CD4-positive, alpha-beta T cell treated with Interleukin-2 at 100 ng/mL for 4 hours (primary cell): Measurements from ENCODE around the gene CENPS.
"Not testable (repeated sequence)": the region's sequence is repeated elsewhere in the genome, so short reads cannot be mapped to it uniquely, and the experiment has no call there.

ENCODE experiments used
- DNase-seq: peaks from one replicate; pipeline ENCODE4 v3.0.0-alpha.2; 2020; ENCODE audit warnings: low spot score

Gene CENPS

GRCh38 chr1:10419351-10419750 is 10.9 kb upstream of the CENPS start:
- no peak for DNase-seq

- no peak for DNase-seq
These were observed 8.6 kb upstream of the CENPS start for GRCh38 chr1:10421637-10422036.

- DNase-seq: no peak
These were observed 6.2 kb upstream of the CENPS start for GRCh38 chr1:10424034-10424433.

GRCh38 chr1:10424651-10425050 is 5.6 kb upstream of the CENPS start:
- DNase-seq: no peak

- DNase-seq: not testable (repeated sequence)
These were observed 4.3 kb upstream of the CENPS start for GRCh38 chr1:10425826-10426534.

- DNase-seq: not testable (repeated sequence)
These were observed 3.7 kb upstream of the CENPS start for GRCh38 chr1:10426535-10426848.

GRCh38 chr1:10428984-10429383 is 1.2 kb upstream of the CENPS start:
- no peak for DNase-seq

GRCh38 chr1:10429868-10430215 is 391 bp upstream of the CENPS start:
- DNase-seq: peak; percentile 29

GRCh38 chr1:10431070-10431730 is 967 bp downstream of the CENPS start:
- no peak for DNase-seq

GRCh38 chr1:10432910-10433700 is 2.9 kb downstream of the CENPS start:
- no peak for DNase-seq

GRCh38 chr1:10433790-10434189 is 3.6 kb downstream of the CENPS start:
- no peak for DNase-seq

- DNase-seq: no peak
These were observed 4.4 kb downstream of the CENPS start for GRCh38 chr1:10434590-10434989.

GRCh38 chr1:10437052-10437451 is 6.8 kb downstream of the CENPS start:
- DNase-seq: no peak

- no peak for DNase-seq
These were observed 8.5 kb downstream of the CENPS start for GRCh38 chr1:10438677-10439163.

GRCh38 chr1:10440305-10440704 is 10.1 kb downstream of the CENPS start:
- DNase-seq: no peak

GRCh38 chr1:10440794-10441193 is 10.6 kb downstream of the CENPS start:
- DNase-seq: no peak

GRCh38 chr1:10444248-10444647 is 14.0 kb downstream of the CENPS start:
- no peak for DNase-seq

GRCh38 chr1:10444795-10445397 is 14.7 kb downstream of the CENPS start:
- no peak for DNase-seq

- no peak for DNase-seq
These were observed 16.7 kb downstream of the CENPS start for GRCh38 chr1:10446790-10447422.

- no peak for DNase-seq
These were observed 19.5 kb downstream of the CENPS start, which contains the start of gene CORT for GRCh38 chr1:10449751-10450150. TSS of gene CORT (plus strand) at chr1:10450031. CDS start at chr1:10450224, 193 bp downstream.

GRCh38 chr1:10450156-10450814 is 20.1 kb downstream of the CENPS start:
- DNase-seq: no peak

GRCh38 chr1:10450836-10451235 is 20.6 kb downstream of the CENPS start:
- no peak for DNase-seq
